GM19463 (cell line): ENCODE results near the gene APLP2.
A peak's percentile ranks its signal among the peaks of the same experiment; 100 is the strongest.

Source experiments
- ATAC-seq: cut with Tn5 transposase; IDR thresholded peaks from one replicate; pipeline ENCODE4 v1.9.1; 2021; ENCODE audit warnings: mild to moderate bottlenecking, moderate library complexity; ENCODE audit not compliant: unreplicated experiment

APLP2 gene

DNA sequence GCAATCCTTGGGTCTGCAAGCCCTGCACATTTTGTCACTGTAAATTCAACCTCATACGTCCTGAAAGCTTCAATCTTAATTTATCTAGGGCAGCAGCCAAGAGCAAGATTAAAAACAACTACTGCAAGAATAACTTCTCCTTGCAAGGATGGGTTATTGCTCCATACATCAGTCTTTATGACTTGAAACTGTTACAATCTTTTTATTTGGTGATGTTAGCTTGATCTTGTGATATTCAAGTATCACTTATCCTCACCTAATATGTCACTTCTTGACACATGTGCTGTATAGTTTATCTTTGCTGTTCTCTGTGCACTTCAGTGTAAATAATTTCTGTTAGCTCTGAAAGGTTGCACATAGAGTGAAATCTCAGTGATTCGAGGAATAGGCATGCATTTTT lies 14.7 kb upstream of the APLP2 start:
- ATAC-seq, result no peak

DNA sequence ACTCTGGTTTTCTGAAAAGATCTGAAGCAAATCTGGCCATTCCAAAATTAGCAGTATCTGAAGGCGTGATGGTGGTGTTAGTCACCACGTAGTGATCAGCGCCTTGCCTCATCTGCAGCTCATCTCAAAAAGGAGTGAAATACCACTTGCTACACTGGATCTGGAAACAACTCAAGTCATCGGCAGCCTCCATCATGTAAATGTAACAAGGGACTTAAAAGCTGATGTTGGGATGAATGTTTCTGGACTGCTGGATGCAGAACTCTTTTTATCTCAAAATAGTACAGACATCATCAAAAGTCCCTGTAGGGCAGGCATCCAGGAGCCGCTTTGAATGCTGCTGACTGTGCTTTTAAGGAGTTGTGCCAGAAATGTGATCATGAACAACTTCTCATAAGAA lies 14.1 kb upstream of the APLP2 start:
- no peak for ATAC-seq

DNA sequence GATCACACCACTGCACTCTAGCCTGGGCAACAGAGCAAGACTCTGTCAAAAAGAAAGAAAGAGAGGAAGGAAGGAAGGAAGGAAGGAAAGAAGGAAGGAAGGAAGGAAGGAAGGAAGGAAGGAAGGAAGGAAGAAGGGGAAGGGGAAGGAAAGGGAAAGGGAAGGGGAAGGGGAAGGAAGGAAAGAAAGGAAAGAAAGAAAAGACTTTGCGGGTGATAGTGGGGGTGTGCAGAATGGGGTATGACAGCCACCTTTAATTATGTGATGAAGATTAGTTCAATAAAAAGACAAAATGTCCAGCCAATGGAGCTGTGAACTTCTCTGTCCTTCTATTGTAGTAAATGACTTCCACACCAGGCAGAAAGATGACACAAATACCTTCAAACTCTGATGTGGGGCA lies 8.7 kb upstream of the APLP2 start:
- no peak for ATAC-seq

DNA sequence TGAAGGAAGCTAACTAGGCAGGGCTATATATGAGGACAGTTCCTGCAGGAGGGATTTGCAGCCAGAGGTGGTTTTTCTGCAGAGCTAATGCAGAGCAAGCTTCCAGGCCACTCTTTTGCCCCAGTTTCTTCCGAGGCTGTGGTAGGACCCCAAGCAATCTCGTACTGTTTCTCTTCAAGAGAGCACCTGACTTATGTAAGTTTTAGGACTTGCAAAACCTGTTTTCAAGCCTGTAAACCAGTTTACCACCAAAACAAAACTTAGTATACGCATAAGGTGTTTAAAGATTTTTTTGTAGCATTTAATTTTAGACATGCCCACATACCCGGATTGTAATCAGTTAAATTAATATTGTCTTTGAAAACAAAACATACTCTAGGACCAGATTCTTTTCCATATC lies 7.7 kb upstream of the APLP2 start:
- ATAC-seq, result no peak

DNA sequence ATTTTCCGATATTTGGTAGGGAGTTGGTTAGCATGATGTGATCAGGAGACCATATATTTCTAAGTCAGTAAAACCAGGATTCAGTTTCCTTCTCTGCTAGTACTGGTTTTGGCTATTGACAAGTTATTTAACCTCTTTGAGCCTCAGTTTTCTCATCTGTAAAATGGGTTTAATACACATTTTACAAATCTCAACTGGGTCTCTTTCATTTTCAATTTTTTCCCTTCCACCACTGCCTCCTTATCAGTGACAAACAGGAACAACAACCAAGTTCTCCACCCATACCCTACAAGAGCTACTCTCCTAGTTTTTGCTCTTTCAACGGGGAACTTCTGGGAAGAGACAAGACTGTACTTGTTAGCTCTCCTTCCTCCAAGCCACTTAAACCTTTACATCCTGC lies 6.2 kb upstream of the APLP2 start:
- ATAC-seq, result no peak

DNA sequence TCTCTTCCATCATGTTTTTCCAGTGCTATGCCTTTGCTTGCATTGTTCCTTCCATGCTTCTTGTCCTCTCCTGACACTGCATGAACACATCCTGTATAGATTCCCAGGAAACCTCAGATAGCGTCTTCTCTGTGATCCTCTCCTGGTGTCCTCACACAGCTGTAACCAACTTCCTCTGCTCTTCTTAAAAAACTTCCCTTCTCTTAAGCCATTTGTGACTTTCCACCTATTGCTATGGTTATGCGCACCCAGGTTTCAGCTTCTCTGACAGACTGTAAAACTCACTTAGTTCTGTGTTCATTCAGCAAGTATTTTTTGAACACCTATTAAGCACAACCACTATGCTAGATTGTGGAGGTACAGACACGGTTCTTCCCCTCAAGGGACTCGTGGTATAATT lies 5.1 kb upstream of the APLP2 start:
- ATAC-seq, result no peak

DNA sequence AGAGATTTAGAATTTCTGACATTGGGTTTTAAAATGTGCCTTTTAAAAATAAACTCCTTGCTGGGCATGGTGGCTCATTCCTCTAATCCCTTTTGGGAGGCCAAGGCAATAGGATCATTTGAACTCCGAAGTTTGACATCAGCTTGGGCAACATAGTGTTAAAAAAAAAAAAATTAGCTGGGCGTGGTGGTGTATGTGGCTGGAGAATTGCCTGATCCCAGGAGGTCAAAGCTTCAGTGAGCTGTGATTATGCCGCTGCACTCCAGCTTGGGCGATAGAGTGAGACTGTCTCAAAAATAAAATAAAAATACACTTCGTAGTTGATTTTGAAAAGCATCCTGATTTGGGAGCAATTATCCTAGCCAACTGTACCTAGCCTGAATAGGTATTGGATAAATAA lies 3.4 kb upstream of the APLP2 start:
- ATAC-seq, result no peak

DNA sequence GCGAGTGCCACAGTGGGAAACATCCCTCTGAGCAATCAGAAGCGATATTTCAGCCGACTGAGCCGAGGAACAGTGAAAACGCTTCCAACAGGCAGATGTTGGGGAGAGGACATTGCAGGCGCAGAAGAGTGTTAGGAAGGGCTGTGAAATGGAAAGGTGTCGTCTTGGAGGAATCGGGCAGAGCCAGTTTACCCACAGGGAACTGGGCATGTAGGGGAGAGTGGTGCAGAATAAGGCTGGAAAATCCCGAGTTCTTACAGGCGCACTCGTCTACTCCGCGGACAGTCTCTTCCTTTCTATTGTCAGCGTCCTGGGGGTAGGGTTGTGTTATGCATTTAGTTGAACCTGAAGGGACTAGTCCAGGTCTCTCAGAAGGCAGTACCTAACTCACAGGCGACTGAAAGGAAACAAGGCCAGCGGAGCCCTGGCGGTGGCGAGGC lies 1.1 kb upstream of the APLP2 start:
- ATAC-seq, result no peak

DNA sequence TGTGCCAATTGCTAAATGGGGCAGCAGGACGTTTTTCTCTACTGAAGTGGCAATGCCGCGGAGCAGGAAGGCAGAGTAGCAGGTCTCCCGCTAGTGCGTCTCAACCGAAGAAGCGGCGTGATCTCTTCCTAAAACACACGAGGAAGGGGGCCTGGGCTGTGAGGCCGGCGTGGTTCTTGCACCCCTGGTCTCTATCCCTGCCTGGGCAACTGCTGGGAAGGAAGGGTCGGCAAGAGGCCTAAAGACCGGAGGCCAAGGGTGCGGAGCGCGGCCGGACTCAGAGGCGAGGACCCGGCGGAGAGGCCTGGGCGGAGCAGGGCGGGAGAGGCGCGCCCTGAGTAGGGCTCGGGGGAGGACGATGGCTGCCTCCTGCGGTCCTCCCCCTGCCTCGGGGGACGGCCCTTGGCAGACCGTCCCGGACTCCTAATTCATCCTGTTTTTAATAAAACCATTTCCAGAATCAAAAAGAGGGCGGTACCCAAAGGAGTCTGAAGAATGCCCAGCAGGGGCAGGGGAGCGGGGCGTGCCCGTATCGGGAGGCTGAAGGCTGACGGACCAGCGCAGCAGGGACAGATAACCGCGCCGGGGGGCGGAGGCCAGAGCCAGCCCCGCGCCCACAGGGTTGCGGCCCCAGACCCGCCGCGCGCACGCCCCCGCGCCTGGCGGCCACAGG lies 572 bp upstream of the APLP2 start:
- peak; percentile 36 for ATAC-seq

DNA sequence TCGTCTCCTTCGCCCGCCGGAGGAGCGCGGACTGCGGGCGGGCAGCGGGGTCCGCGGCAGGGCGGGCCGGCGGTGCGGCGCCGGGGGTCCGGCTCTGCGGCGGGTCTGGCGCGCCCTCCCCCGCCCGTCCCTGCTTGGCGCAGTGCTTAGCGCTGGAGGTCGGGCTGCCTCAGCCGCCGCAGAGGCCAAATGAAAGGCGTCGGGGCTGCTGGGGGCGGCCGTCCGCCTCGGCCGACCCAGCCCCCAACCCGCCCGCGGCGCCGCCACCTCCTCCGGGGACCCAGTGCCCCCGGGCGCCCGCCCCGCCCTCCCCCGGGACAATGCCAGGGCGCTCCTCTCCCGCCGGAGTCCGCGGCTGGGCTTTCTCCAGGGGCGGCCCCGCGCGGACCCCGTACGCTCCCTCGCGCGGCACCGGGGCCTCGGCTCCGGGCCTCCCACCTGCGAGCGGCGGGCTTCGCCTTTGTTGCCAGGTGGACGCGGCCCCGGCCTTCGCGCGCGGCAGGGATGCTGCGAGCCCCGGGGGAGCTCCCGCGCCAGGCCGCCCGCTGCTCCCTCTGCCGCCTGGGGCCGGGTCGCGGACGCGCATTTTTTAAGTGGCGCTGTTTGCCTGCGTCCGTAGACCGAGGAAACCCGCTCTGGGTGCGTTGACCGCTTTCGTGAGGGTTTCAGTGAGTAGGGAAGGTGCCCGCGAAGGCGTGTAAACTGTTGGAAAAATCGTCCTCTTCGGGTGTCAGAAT lies 583 bp downstream of the APLP2 start:
- ATAC-seq, result peak; percentile 17

DNA sequence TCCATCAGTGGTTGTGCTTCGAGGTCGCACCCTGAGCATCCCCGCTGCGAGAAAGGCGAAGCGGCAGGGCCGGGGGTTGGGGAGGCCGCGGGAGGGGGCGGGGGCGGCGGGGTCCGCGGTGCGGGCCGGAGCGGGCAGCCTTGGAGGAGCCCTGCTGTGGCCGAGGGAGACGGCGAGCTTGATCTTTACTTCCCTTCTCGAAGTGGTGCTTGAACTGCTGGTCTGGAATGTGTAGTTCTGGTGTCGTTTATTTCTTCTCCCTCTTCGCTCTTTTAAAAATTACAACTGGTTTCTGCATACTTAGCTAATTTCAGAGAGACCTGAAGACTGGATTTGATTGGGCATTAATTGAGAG lies 1.1 kb downstream of the APLP2 start:
- ATAC-seq, result no peak

DNA sequence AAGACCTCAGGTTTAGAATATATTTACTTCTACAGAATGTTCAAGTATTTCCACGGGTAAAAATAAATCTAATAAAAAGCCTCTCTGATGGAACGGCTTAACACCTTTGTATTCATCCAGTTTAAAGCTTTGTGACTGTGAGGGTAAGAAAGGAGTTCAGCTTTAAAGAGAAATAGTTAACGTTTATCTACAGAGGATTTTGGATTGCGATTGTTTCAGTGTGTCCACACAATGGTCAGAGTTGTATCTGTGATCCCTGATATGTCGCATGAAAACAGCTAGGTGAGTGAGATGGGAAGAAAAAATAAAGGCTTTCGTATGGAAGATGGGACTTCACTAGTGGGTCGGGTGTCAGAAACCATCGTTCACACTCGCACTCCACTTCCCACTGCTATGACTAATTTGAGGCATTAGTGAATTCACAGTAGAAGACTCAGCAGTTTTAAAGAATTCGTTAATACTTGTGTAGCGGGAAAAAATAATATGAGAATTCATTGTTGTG lies 1.6 kb downstream of the APLP2 start:
- ATAC-seq, result no peak

DNA sequence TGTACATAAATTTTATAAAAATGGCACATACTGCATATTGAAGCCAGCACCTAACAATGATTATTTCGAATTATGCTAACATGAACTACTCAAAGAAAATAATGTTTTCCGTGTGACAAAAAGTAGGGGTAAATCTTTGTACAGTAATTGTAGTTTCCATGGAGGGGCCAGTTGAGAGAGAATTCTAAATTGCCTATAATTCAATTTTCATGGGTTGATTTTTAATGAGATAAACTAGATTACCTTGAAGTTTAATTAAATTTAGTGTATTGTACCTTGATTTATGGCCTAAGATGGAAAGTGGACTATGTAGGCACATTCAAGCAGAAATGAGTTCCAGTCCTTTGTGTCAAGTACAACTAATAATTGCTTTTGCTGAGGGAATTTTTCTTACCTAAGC lies 5.0 kb downstream of the APLP2 start:
- no peak for ATAC-seq

DNA sequence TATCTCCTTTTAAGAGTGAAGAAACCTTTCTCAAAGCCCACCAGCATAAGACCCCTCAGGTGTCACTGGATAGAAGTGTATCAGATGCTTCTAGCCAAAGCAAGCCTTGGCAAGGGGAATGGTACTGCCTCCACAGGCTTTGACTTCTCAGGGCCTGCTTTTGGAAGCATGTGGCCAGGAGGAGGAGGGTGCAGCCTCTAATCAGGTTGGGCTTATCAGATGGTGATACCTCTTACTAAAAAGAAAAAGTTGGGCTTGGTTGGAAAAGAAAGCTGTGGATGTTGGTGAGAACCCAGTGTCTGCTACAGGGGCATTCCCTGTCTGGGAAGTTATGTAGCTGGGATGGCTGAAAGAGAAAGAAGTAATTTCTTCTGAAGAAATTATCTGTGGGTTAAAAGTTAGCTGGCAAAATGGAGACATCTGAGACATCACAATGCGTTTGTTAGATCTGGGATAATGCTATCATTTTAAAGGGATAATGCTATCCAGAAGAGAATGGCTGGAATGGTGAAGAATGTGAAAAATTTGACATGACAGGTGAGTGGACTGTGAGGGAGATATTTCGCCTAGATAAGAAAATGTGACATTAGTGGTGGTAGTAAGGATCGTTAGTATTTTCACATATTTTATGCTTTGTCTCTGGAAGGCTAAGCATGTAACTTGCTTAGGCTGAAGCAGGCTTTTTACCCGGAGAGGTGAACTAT lies 7.2 kb downstream of the APLP2 start:
- ATAC-seq, result no peak

DNA sequence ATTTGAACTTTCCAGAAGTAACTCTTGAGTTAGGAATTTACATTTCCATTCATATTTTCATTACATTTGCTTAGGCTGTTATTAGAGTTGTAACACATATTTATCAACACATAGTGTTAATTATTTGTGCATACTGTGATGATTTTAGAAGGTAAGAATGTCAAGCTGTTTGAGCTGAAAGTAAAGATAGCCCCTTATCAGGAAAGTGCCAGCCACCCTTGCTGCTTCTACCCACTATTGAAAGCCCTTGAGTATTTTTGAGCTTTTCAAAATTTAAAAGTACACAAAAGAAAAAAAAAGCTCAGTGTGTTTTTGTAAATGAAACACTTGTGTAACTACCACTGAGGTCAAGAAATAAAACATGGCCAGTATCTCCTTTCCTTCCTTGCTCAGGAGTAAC lies 8.0 kb downstream of the APLP2 start:
- no peak for ATAC-seq

DNA sequence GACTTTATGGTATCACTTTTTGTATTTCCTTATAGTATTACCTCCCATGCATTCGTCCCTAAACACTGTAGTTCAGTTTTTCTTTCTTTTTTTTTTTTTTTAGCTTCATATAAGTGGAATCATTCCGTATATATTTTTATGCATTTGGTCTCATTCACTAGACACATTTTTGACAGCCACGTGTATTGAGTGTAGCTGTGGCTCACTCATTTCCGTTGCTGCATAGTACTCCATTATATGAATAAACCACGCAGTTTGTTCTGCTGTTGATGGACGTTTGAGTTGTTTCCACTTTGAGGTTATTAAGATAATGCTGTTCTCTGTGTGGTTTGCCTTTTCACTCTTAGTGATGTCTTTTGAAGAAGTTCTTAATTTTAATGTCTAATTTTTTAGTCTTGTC lies 8.4 kb downstream of the APLP2 start:
- ATAC-seq, result no peak

DNA sequence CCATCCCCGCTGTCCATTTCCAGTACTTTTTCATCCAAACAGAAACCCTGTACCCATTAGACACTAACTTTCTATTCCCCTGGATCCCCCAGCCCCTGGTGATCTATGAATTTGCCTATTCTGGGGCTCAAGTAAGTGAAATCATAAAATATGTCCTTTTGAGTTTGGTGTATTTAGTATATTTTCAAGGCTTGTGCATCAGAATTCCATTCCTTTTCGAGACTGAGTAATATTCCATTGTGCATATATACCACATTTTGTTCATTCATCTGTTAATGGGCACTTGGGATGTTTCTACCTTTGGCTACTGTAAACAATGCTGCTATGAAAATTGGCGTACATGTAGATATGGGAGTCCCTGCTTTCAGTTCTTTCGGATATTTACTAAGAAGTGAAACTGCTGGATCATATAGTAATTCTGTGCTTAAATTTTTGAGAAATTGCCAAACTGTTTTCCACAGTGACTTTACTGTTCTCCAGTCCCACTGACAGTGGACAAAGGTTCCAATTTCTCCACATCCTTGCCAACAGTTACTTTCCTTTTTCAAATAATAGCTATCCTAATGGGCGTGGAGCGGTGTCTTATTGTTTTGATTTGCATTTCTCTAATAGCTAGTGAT lies 16.1 kb downstream of the APLP2 start:
- ATAC-seq, result no peak

DNA sequence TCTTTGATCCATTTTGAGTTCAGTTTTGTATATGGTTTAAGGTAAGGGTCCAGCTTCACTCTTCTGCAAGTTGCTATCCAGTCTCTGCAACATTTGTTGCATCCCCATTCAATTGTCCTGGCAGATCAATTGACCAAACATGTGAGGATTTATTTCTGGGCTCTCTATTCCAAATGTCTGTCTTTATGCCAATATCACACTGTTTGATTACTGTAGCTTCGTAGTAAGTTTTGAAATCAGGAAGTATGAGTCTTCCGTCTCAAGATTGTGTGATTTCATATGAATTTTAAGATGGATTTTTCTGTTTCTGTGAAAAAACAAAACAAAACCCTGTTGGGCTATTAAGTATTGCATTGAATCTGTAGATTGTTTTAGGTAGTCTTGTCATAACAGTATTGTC lies 17.0 kb downstream of the APLP2 start:
- no peak for ATAC-seq

DNA sequence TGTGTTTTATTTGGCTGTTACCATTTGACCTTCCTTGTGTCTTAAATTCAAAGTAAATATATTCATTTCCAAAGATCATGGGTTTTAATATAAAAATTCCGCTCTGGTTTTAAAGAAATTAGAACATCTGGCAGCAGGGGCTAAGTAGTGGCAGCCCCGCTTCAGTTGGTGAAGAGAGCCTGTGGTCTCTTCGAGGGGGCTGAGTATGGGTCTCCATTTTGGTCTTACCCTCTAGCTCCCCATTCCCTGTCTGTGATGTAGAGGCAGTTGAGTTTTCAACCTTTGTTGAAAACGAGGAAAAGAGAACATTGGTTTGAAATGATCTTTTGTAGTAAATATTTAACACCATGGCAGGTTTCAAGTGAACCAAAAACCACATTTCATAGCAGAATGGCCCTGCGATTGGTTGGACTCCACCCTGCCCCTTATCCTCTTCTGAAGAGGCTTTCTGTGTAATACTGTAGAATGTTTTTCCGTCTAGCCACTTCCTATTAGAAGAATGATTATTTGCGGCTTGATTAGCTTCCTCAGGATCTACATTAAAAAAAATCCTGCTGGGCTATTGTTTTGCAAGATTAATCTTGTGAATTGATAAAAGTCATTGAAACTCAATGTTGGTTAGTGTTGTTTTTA lies 17.7 kb downstream of the APLP2 start:
- ATAC-seq, result peak; percentile 97

DNA sequence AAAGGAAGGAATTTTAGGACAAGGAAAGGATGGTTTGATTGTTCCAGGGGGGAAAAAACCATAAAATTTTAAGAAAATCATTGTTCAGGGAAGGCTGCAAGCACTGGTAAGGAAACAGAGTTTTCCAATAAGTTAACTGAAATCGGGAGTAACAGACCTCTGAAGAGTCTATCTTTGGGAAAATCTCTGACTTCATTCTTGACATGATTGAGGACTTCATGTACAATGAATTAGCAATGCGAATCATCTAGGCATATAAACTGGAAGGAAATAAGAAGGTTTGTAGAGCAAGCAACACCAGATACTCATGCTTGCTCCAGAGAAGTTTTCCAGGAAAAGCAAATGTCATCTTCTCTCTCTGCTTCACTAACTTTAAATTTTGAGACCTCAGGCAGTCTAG lies 18.5 kb downstream of the APLP2 start:
- no peak for ATAC-seq
